ENCODE measurements around the gene TCF19.
"Not testable (repeated sequence)": the region's sequence is repeated elsewhere in the genome, so short reads cannot be mapped to it uniquely, and the experiment has no call there.

DNA sequence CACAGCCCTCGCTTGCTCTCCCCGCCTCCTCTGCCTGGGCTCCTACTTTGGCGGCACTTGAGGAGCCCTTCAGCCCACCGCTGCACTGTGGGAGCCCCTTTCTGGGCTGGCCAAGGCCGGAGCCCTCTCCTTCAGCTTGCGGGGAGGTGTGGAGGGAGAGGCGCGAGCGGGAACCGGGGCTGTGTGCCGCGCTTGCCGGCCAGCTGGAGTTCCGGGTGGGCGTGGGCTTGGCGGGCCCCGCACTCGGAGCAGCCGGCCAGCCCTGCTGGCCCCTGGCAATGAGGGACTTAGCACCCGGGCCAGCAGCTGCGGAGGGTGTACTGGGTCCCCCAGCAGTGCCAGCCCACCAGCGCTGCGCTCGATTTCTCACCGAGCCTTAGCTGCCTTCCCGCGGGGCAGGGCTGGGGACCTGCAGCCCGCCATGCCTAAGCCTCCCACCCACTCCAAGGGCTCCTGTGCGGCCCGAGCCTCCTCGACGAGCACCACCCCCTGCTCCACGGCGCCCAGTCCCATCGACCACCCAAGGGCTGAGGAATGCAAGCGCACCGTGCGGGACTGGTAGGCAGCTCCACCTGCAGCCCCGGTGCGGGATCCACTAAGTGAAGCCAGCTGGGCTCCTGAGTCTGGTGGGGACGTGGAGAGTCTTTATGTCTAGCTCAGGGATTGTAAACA lies 37.1 kb downstream of the TCF19 start:
- TF ChIP-seq, protein P1, sequence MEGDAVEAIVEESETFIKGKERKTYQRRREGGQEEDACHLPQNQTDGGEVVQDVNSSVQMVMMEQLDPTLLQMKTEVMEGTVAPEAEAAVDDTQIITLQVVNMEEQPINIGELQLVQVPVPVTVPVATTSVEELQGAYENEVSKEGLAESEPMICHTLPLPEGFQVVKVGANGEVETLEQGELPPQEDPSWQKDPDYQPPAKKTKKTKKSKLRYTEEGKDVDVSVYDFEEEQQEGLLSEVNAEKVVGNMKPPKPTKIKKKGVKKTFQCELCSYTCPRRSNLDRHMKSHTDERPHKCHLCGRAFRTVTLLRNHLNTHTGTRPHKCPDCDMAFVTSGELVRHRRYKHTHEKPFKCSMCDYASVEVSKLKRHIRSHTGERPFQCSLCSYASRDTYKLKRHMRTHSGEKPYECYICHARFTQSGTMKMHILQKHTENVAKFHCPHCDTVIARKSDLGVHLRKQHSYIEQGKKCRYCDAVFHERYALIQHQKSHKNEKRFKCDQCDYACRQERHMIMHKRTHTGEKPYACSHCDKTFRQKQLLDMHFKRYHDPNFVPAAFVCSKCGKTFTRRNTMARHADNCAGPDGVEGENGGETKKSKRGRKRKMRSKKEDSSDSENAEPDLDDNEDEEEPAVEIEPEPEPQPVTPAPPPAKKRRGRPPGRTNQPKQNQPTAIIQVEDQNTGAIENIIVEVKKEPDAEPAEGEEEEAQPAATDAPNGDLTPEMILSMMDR (IDR thresholded peaks at IDR 0.05; ENCODE audit: low read depth, low read length): not testable (repeated sequence)
- TF ChIP-seq EZH2phosphoT487 (IDR thresholded peaks at IDR 0.05; ENCODE audit: low read depth): not testable (repeated sequence)

Measured in OCI-LY3 (cell line).